ENCODE measurements around the gene NUDCD3. TPM values are rescaled to one million over a fixed set of nuclear protein-coding genes. Genes with fewer than 3 reads are reported as not detected.

Gene NUDCD3
- total RNA-seq, 1 experiment from 2014 or later = 117 TPM

GRCh38 chr7:44398511-44398911 is 91.9 kb downstream of the NUDCD3 start:
- DNase-seq (ENCODE audit: low read depth, low spot score) (no peak), ATAC-seq (no peak)
- no peaks in the 10 kb centered on the region for H3K9me3 ChIP-seq (ENCODE audit: control insufficient read depth, insufficient read depth, low read depth, low read length)
- H3K27ac ChIP-seq (ENCODE audit: low read length) = no peak overlapping the region
- BruUV-seq (replicated peaks) = no TSS peak
- no peaks in the 10 kb centered on the region for H3K4me1 ChIP-seq (ENCODE audit: control insufficient read depth, insufficient read depth, low read length)
- H3K27me3 ChIP-seq (ENCODE audit: control insufficient read depth, insufficient read depth, low read length) = no peaks in the 10 kb centered on the region
- TF ChIP-seq CTCF (IDR thresholded peaks at IDR 0.05) (no peak), POLR2AphosphoS5 (IDR thresholded peaks at IDR 0.05; ENCODE audit: low read depth, low read length) (no peak), TCF7L2 (IDR thresholded peaks at IDR 0.05; ENCODE audit: low read depth, low read length) (no peak), SIN3A (IDR thresholded peaks at IDR 0.05; ENCODE audit: borderline replicate concordance, insufficient read depth, low read depth, low read length) (no peak), REST (IDR thresholded peaks at IDR 0.05; ENCODE audit: insufficient read depth in 1 of 2, low read depth in 2 of 2, low read length in 1 of 2) (no peak)
- no peak overlapping the region for H3K4me3 ChIP-seq (ENCODE audit: low read depth in 2 of 2, low read length in 2 of 2)
- no peaks in the 10 kb centered on the region for H3K36me3 ChIP-seq (ENCODE audit: control insufficient read depth, insufficient read depth, low read length)
- ChIA-PET CTCF (no interaction called here), POLR2A (no interaction called here)
- intact Hi-C loops (cut with micrococcal nuclease; ENCODE audit: unreplicated experiment) = no loop called here
- in situ Hi-C loops (cut with HindIII; ENCODE audit: low pct_unique_long_range_greater_than_20kb, low sequenced_read_pairs) = no loop called here

- Histone ChIP-seq H3K4me3 (ENCODE audit: low read depth in 2 of 2, low read length in 2 of 2) (no peak overlapping the region), H3K27ac (ENCODE audit: low read length) (no peak overlapping the region), H3K27me3 (ENCODE audit: control insufficient read depth, insufficient read depth, low read length) (no peaks in the 10 kb centered on the region), H3K36me3 (ENCODE audit: control insufficient read depth, insufficient read depth, low read length) (no peaks in the 10 kb centered on the region), H3K9me3 (ENCODE audit: control insufficient read depth, insufficient read depth, low read depth, low read length) (no peaks in the 10 kb centered on the region), H3K4me1 (ENCODE audit: control insufficient read depth, insufficient read depth, low read length) (no peaks in the 10 kb centered on the region)
- no peak for DNase-seq (ENCODE audit: low read depth, low spot score)
- intact Hi-C loops (cut with micrococcal nuclease; ENCODE audit: unreplicated experiment) = no loop called here
- POLR2A ChIA-PET = interaction anchor here (0.6 kb wide), 1 partner anchor 9 kb away, joined by 4 read pairs; no protein-coding TSS in a partner anchor
- ATAC-seq = no peak
- no TSS peak for BruUV-seq (replicated peaks)
- in situ Hi-C loops (cut with HindIII; ENCODE audit: low pct_unique_long_range_greater_than_20kb, low sequenced_read_pairs) = no loop called here
- TF ChIP-seq CTCF (IDR thresholded peaks at IDR 0.05) (no peak), POLR2AphosphoS5 (IDR thresholded peaks at IDR 0.05; ENCODE audit: low read depth, low read length) (no peak), SIN3A (IDR thresholded peaks at IDR 0.05; ENCODE audit: borderline replicate concordance, insufficient read depth, low read depth, low read length) (no peak), REST (IDR thresholded peaks at IDR 0.05; ENCODE audit: insufficient read depth in 1 of 2, low read depth in 2 of 2, low read length in 1 of 2) (no peak), TCF7L2 (IDR thresholded peaks at IDR 0.05; ENCODE audit: low read depth, low read length) (no peak)
- CTCF ChIA-PET = no interaction called here
These were observed 93.4 kb downstream of the NUDCD3 start for GRCh38 chr7:44396931-44397545.
